B cell (primary cell): ENCODE results near the gene FBXO48. TPM values are rescaled to one million over a fixed set of nuclear protein-coding genes. Genes with fewer than 3 reads are reported as not detected.

Source experiments
- ATAC-seq: fragments of 200-7000 bp; cut with Tn5 transposase; one replicate; pipeline ENCODE4 v1.10.0; 2021; ENCODE audit warnings: low read depth, mild to moderate bottlenecking, moderate number of reproducible peaks, moderate library complexity
- CTCF ChIA-PET: fragments of 350-600 bp; sonication (Branson Sonifier 250); formaldehyde crosslinking; loops from one replicate; lab custom pipeline; 2021; ENCODE audit warnings: antibody characterized with exemption, inconsistent platforms; lab: Charles Lee
- POLR2A ChIA-PET: fragments of 350-600 bp; sonication (Branson Sonifier 250); formaldehyde crosslinking; loops from one replicate; lab custom pipeline; 2021; ENCODE audit warnings: antibody characterized with exemption; lab: Charles Lee
- DNase-seq: peaks from one replicate; pipeline ENCODE4 v3.0.0; 2013
- H2AFZ ChIP-seq: 2 replicates; pipeline ENCODE4 v1.6.1; 2012; ENCODE audit warnings: mild to moderate bottlenecking, low read depth, low read length; ENCODE audit not compliant: insufficient read depth, poor library complexity, severe bottlenecking
- H3K27ac ChIP-seq, 2 donors: 1 replicate in 1 of 2; 2 replicates in 1 of 2; pipeline ENCODE4 v1.5.1; 2012 to 2013; ENCODE audit warnings: low read length in 2 of 2, mild to moderate bottlenecking in 2 of 2, moderate library complexity in 1 of 2
- H3K27me3 ChIP-seq, 4 experiments: fragments of 200-600 bp in 1 of 4; sonication (generic) in 1 of 4; replicated peaks in 1 of 4; 1 replicate in 2 of 4; 2 replicates in 2 of 4; pipeline versions ENCODE4 v1.6.1 to v1.7.0; 2013 to 2016; ENCODE audit warnings: low read length in 3 of 4, mild to moderate bottlenecking in 2 of 4, mixed read lengths in 1 of 4, moderate library complexity in 1 of 4; ENCODE audit not compliant: insufficient read depth in 4 of 4, control insufficient read depth in 3 of 4; ENCODE audit errors: control extremely low read depth in 1 of 4
- H3K36me3 ChIP-seq, 2 experiments: replicated peaks in 1 of 2; 1 replicate in 1 of 2; 2 replicates in 1 of 2; pipeline versions ENCODE4 v1.6.1 to v1.7.1; 2013; ENCODE audit warnings: low read length in 1 of 2; ENCODE audit not compliant: insufficient read depth in 2 of 2, control insufficient read depth in 1 of 2; ENCODE audit errors: control extremely low read depth in 1 of 2, extremely low read depth in 1 of 2
- H3K4me1 ChIP-seq, 2 donors: fragments of 200-600 bp in 1 of 2; sonication (generic) in 1 of 2; 1 replicate in 1 of 2; 2 replicates in 1 of 2; pipeline versions ENCODE4 v1.5.1 to v1.6.1; 2013 to 2017; ENCODE audit warnings: low read length in 2 of 2; ENCODE audit not compliant: control insufficient read depth in 2 of 2, insufficient read depth in 2 of 2
- H3K4me2 ChIP-seq: replicated peaks from 2 replicates; pipeline ENCODE3; 2012; ENCODE audit warnings: mild to moderate bottlenecking, low read depth, low read length; ENCODE audit not compliant: poor library complexity, severe bottlenecking
- H3K4me3 ChIP-seq, 5 experiments: fragments of 200-600 bp in 1 of 5; sonication (generic) in 1 of 5; 1 replicate in 3 of 5; 2 replicates in 2 of 5; pipeline versions ENCODE4 v1.5.1 to v1.7.0; 2011 to 2016; ENCODE audit warnings: low read length in 4 of 5, mild to moderate bottlenecking in 4 of 5, low read depth in 2 of 5, control low read depth in 1 of 5, moderate library complexity in 1 of 5; ENCODE audit not compliant: insufficient read depth in 1 of 5; ENCODE audit errors: control extremely low read depth in 1 of 5, extremely low read depth in 1 of 5
- H3K79me2 ChIP-seq: fragments of 200-600 bp; sonication (generic); one replicate; pipeline ENCODE4 v1.6.0; 2016; ENCODE audit warnings: low read length; ENCODE audit not compliant: control insufficient read depth, insufficient read depth
- H3K9ac ChIP-seq: fragments of 200-600 bp; sonication (generic); 2 replicates; pipeline ENCODE4 v1.6.1; 2017; ENCODE audit warnings: mild to moderate bottlenecking, low read length, moderate library complexity
- H3K9me3 ChIP-seq, 3 donors: one replicate each; pipeline versions ENCODE4 v1.6.1 to v1.7.1; 2013; ENCODE audit warnings: low read length in 2 of 3; ENCODE audit not compliant: control insufficient read depth in 2 of 3, insufficient read depth in 1 of 3; ENCODE audit errors: control extremely low read depth in 1 of 3
- H4K20me1 ChIP-seq: 2 replicates; pipeline ENCODE4 v1.6.0; 2012; ENCODE audit warnings: mild to moderate bottlenecking, low read length; ENCODE audit not compliant: insufficient read depth, control insufficient read depth, poor library complexity, severe bottlenecking
- H3K27ac Mint-ChIP-seq: one replicate; pipeline ENCODE4 v1.8.0; 2021; ENCODE audit warnings: mixed read lengths
- H3K27me3 Mint-ChIP-seq: one replicate; pipeline ENCODE4 v1.8.0; 2021; ENCODE audit warnings: mixed read lengths
- H3K4me1 Mint-ChIP-seq: one replicate; pipeline ENCODE4 v1.8.0; 2021; ENCODE audit warnings: mixed read lengths
- H3K4me3 Mint-ChIP-seq: one replicate; pipeline ENCODE4 v1.8.0; 2021; ENCODE audit warnings: mixed read lengths
- H3K9me3 Mint-ChIP-seq: one replicate; pipeline ENCODE4 v1.8.0; 2022; ENCODE audit warnings: mixed read lengths; ENCODE audit not compliant: insufficient read depth
- CTCF ChIP-seq: fragments of 200-600 bp; IDR thresholded peaks from one replicate; pipeline ENCODE4 v1.8.0; 2022; ENCODE audit warnings: antibody characterized with exemption, mild to moderate bottlenecking
- EZH2 ChIP-seq: IDR thresholded peaks from 2 replicates; pipeline ENCODE4 v1.6.1; 2012; ENCODE audit warnings: borderline replicate concordance, low read depth, mild to moderate bottlenecking, moderate library complexity, low read length; ENCODE audit not compliant: insufficient read depth, poor library complexity, severe bottlenecking
- WGBS: methylation state at CpG from one replicate; pipeline ENCODE4 v1.1.5; 2013; ENCODE audit warnings: missing lambda C conversion rate; ENCODE audit not compliant: insufficient coverage; 5-methylcytosine and 5-hydroxymethylcytosine counted together
- intact Hi-C: fragments of 100-400 bp; cut with micrococcal nuclease; formaldehyde crosslinking; loops from one replicate; pipeline ENCODE4 v1.10.0; 2022
- polyA plus RNA-seq: library from polyadenylated mRNA; depleted of rRNA; stranded (reverse); fragments of >200 nt; gene quantifications from 2 replicates; pipeline ENCODE4 v1.2.3, GENCODE V29; 2012
- total RNA-seq, 2 donors: library from RNA; stranded (reverse); fragments of 120-200 nt in 1 of 2; gene quantifications; 1 replicate in 1 of 2; 2 replicates in 1 of 2; pipeline versions ENCODE4 v1.2.3 to v1.2.4, GENCODE V29; 2013 to 2022

The FBXO48 gene
- total and polyA plus RNA-seq, 2 donors (not counting 1 experiment from before 2014, with no cell fraction given) = 1.5 to 3.2 TPM

DNA sequence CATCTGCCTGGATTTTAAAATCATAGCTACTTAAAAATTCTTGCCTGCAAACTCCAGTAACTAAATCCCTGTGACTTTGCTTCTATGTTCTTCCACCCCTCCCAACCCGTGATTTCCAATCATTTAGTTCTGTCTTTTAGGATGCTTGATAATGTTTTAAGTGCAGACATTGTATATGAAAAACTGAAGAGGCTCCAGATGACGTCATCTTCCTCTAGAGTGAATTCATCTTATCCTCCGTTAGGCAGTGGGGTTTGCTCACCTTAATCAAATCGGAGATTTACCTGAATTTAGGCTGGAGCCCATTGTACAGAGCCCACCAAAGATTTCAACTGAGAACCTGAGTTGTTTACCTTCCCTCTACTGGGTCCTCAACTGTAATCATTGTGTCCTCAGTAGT, 10.9 kb downstream of the FBXO48 start:
- H3K36me3 ChIP-seq = no peaks in the 10 kb centered on the region
- no peak for ATAC-seq
- intact Hi-C loops = no loop called here
- no peak overlapping the region for H2AFZ ChIP-seq
- CTCF ChIA-PET = interaction anchor here (0.9 to 1.6 kb wide), 2 partner anchors 31 to 469 kb away, joined by 3 to 4 read pairs; no protein-coding TSS in a partner anchor
- H3K9me3 ChIP-seq = no peaks in the 10 kb centered on the region
- H3K9me3 Mint-ChIP-seq = no peaks in the 10 kb centered on the region
- POLR2A ChIA-PET = no interaction called here
- H3K4me2 ChIP-seq = no peak overlapping the region
- TF ChIP-seq EZH2 (no peak), CTCF (no peak)
- no peaks in the 10 kb centered on the region for H3K79me2 ChIP-seq
- no peaks in the 10 kb centered on the region for H4K20me1 ChIP-seq
- no peaks in the 10 kb centered on the region for H3K4me1 Mint-ChIP-seq
- H3K9ac ChIP-seq = no peak overlapping the region
- H3K4me1 ChIP-seq = no peaks in the 10 kb centered on the region
- no peak overlapping the region for H3K27ac Mint-ChIP-seq
- DNase-seq = no peak
- H3K4me3 Mint-ChIP-seq = no peak overlapping the region
- H3K4me3 ChIP-seq = no peak overlapping the region
- no peaks in the 10 kb centered on the region for H3K27me3 Mint-ChIP-seq
- no peaks in the 10 kb centered on the region for H3K27me3 ChIP-seq
- H3K27ac ChIP-seq = no peak overlapping the region
- WGBS = 100% methylated on average over 2 of the region's 4 CpGs

DNA sequence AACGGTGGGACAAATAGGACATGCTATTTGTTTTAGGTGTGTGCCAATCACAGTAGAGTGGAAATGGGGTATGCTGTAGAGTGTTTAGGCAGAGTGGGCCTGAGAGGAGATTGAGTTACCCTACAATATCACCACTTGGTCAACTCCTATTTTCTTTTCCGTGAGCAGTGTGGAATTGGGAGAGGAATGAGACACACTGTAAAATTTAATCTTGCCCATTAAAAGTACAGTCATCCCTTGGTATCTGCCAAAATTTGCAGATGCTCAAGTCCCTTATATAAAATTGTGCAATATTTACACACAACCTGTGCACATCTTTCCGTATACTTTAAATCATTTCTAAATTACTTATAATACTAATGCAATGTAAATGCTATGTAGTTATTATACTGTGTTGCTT, 12.4 kb downstream of the FBXO48 start:
- no peaks in the 10 kb centered on the region for H3K4me1 ChIP-seq
- no peaks in the 10 kb centered on the region for H3K27me3 Mint-ChIP-seq
- intact Hi-C loops = loop anchor here (5.0 kb wide), 1 partner anchor 63 kb away; no protein-coding TSS in a partner anchor
- H3K4me3 ChIP-seq = no peak overlapping the region
- H3K79me2 ChIP-seq = no peaks in the 10 kb centered on the region
- ChIA-PET CTCF (interaction anchor here (1.0 to 2.5 kb wide), 2 partner anchors 9 to 12 kb away, joined by 3 to 13 read pairs; no protein-coding TSS in a partner anchor), POLR2A (no interaction called here)
- no peak overlapping the region for H3K27ac ChIP-seq
- H3K9me3 Mint-ChIP-seq = no peaks in the 10 kb centered on the region
- no peaks in the 10 kb centered on the region for H3K27me3 ChIP-seq
- DNase-seq (no peak), ATAC-seq (no peak)
- H3K9me3 ChIP-seq = no peaks in the 10 kb centered on the region
- TF ChIP-seq CTCF (no peak), EZH2 (no peak)
- no peak overlapping the region for H3K4me3 Mint-ChIP-seq
- H3K4me2 ChIP-seq = no peak overlapping the region
- no peak overlapping the region for H3K27ac Mint-ChIP-seq
- H4K20me1 ChIP-seq = no peaks in the 10 kb centered on the region
- no peak overlapping the region for H3K9ac ChIP-seq
- H3K4me1 Mint-ChIP-seq = no peaks in the 10 kb centered on the region
- no peak overlapping the region for H2AFZ ChIP-seq
- no CpG with 5 or more reads among the region's 3 CpGs for WGBS
- no peaks in the 10 kb centered on the region for H3K36me3 ChIP-seq
